Upper lobe of right lung (tissue), 1 donor: Measurements from ENCODE around the gene TRMT1. TPM values are rescaled to one million over a fixed set of nuclear protein-coding genes. Genes with fewer than 3 reads are reported as not detected.
A peak's percentile ranks its signal among the peaks of the same experiment; 100 is the strongest.
"Not testable (repeated sequence)": the region's sequence is repeated elsewhere in the genome, so short reads cannot be mapped to it uniquely, and the experiment has no call there.

Experiments used
- ATAC-seq: fragments of 200-7000 bp; cut with Tn5 transposase; one replicate; pipeline ENCODE4 v1.9.1; 2020; ENCODE audit warnings: mild to moderate bottlenecking, moderate library complexity
- DNase-seq: peaks from one replicate; pipeline ENCODE4 v3.0.0-alpha.2; 2020
- H3K27ac ChIP-seq: fragments of 200-600 bp; one replicate; pipeline ENCODE4 v1.8.0; 2022
- H3K27me3 ChIP-seq: fragments of 200-600 bp; one replicate; pipeline ENCODE4 v1.8.0; 2022; ENCODE audit warnings: mild to moderate bottlenecking
- H3K36me3 ChIP-seq: fragments of 200-600 bp; one replicate; pipeline ENCODE4 v1.8.0; 2022
- H3K4me1 ChIP-seq: fragments of 200-600 bp; one replicate; pipeline ENCODE4 v1.8.0; 2022
- H3K4me3 ChIP-seq: fragments of 200-600 bp; one replicate; pipeline ENCODE4 v1.8.0; 2022; ENCODE audit warnings: mild to moderate bottlenecking
- H3K9me3 ChIP-seq: fragments of 200-600 bp; one replicate; pipeline ENCODE4 v1.8.0; 2022
- CTCF ChIP-seq: fragments of 200-600 bp; IDR thresholded peaks from one replicate; pipeline ENCODE4 v1.8.0; 2022; ENCODE audit warnings: antibody characterized with exemption
- intact Hi-C: fragments of 100-400 bp; cut with DNase I; formaldehyde crosslinking; loops from one replicate; pipeline ENCODE4 v1.11.0; 2022
- total RNA-seq: library from RNA; stranded (reverse); fragmentation: NEBNext Ultra II Directional; extraction: Animal tissue kit (Norgen Biotek cat#: 25700); gene quantifications from one replicate; pipeline ENCODE4 v1.2.1, GENCODE V29; 2021
- donor health status: DM: no; HTN: yes; CAD: no; lungs with severe emphysema.

The TRMT1 gene
- total RNA-seq, 1 donor from 2014 or later: 33.7 TPM

GRCh38 chr19:13150931-13151604, 34.5 kb upstream of the TRMT1 start:
- intact Hi-C loops: no loop called here
- no peaks in the 10 kb centered on the region for H3K27me3 ChIP-seq
- H3K9me3 ChIP-seq: no peaks in the 10 kb centered on the region
- peaks cover 21% of the 10 kb centered on the region for H3K4me1 ChIP-seq
- DNase-seq (no peak), ATAC-seq (no peak)
- no peak for TF ChIP-seq CTCF
- H3K27ac ChIP-seq: peak overlapping the region; percentile 99
- H3K4me3 ChIP-seq: peak overlapping the region; percentile 96
- no peaks in the 10 kb centered on the region for H3K36me3 ChIP-seq

DNA sequence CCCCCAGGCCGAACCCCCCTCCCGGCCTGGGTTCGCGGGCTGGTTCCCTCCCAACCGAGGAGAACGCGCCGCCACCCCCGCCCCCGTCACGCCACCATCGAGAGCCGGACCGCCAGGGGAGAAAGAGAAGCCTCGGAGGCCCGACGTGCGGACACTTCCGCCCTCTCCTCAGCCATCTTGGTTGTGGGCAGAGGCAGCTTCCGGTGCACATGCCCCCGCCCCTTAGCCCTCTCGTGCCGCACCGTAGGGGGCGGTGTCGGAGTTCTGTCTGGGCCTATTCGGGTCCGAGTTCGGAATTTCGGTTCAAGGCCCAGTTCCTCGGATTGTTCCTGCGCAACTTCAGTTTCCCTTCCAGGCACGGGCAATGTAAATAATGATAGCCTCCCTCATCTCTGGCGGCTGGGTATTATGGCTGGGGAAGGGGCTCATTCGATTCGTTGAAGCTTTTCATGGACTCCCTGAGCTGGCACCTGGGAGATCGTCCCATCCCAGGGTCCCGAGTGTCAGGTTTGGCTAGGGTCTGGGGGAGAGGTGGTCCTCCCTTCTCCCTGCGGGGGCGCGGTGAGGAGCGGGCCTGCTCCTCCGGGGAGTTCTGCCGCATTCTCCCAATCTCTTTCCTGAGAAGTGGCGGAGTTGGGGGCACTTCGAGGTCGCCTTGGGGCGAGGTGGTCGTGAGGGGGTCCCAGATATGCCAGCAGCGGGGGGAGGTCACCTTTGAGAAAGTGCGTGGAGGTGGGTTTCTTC, 33.8 kb upstream of the TRMT1 start, which contains the start of the genes IER2 and STX10:
IER2 (plus strand) TSS at position 225 of the 744 bp plus-strand sequence. CDS start 2,776 bp downstream, outside the sequence.
STX10 (minus strand) TSS at position 189 of the 744 bp plus-strand sequence. CDS start 202 bp downstream, outside the sequence.
- H3K36me3 ChIP-seq: peaks cover 1% of the 10 kb centered on the region
- peak within 1 kb of the TSS; percentile 99 for H3K27ac ChIP-seq
- no peaks in the 10 kb centered on the region for H3K9me3 ChIP-seq
- peak; percentile 47 for TF ChIP-seq CTCF
- H3K4me3 ChIP-seq: peak within 1 kb of the TSS; percentile 96
- H3K4me1 ChIP-seq: peaks cover 14% of the 10 kb centered on the region
- DNase-seq (peak; percentile 98), ATAC-seq (peak; percentile 77)
- intact Hi-C loops: no loop called here
- H3K27me3 ChIP-seq: no peaks in the 10 kb centered on the region

DNA sequence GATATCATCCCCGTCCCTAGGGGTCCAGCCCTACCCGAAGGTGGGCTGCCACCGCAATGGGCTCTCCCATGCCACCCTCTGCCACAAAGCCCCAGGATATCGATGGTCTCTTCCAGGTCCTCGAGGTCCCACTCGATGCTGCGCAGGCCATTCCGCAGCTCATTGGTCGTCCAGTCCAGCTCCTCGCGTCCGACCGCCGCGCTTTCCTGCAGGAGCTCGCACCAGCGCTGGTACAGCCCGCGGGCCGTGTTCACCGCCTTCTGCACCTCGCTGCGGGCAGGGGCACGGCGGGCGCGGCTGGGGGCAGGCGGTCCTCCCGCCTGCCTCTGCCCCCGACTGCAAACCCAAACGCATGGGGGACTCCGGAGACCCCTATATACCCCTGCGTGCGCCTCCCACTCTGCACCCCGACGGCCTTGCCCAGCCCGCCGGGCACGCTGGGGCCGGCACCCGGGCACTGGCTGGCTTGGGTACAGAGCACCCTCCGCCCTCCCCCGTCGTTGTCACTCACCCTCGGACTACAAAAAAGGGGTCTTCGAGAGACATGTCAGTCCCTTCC, 33.2 kb upstream of the TRMT1 start:
- Histone ChIP-seq H3K27me3 (no peaks in the 10 kb centered on the region), H3K27ac (peak overlapping the region; percentile 99), H3K4me3 (peak overlapping the region; percentile 96), H3K4me1 (peaks cover 9% of the 10 kb centered on the region), H3K9me3 (no peaks in the 10 kb centered on the region), H3K36me3 (peaks cover 8% of the 10 kb centered on the region)
- no peak for TF ChIP-seq CTCF
- intact Hi-C loops: no loop called here
- ATAC-seq (peak; percentile 2), DNase-seq (peak; percentile 89)

DNA sequence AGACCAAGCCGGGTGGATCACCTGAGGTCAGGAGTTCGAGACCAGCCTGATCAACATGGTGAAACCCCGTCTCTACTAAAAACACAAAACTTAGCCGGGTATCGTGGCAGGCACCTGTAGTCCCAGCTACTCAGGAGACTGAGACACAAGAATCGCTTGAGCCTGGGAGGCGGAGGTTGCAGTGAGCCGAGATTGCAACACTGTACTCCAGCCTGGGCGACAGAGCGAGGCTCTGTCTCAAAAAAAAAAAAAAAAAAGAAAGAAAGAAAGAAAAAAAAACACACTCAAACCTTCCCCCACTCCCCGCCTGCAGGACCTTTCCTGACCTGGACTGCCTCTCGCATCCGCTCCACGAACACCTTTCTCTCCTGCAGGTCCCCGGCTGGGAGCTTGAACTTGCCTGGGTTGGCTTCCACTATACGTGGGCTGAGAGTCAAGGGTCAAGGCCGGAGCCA, 32.7 kb upstream of the TRMT1 start:
- H3K9me3 ChIP-seq, H3K4me1 ChIP-seq, DNase-seq, ATAC-seq, H3K27me3 ChIP-seq, intact Hi-C loops: not testable (repeated sequence)
- Histone ChIP-seq H3K27ac (peak overlapping the region; percentile 99), H3K4me3 (peak overlapping the region; percentile 96), H3K36me3 (peaks cover 13% of the 10 kb centered on the region)

DNA sequence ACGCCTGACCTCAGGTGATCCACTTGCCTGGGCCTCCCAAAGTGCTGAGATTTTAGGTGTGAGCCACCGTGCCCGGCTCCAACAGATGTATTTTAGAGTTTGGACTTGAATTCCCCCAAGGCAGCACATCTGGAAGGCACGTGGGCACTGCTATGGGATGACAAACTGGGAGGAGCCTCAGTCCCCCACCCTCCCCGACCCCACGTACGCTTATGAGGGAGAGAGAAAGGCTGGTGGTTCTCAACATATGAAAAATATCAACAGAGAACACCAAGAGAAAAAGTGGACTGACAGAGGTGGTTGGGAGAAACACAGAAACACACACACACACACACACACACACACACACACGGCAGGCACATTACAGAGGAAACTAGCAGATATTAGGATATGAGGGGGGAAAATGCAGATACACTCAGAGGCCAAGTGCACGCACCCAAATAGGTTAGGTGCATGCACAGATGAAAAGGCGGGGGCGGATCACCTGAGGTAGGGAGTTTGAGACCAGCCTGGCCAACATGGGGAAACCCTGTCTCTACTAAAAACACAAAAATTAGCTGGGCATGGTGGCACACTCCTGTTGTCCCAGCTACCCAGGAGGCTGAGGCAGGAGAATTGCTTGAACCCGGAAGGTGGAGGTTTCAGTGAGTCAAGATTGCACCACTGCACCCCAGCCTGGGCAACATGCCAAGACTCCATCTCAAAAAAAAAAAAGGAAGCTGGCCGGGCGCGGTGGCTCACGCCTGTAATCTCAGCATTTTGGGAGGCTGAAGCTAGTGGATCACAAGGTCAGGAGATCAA, 30.4 kb upstream of the TRMT1 start:
- Histone ChIP-seq H3K4me1 (peaks cover 9% of the 10 kb centered on the region), H3K27ac (no peak overlapping the region)

More for the DNA sequence above, 30.4 kb upstream of the TRMT1 start:
- Histone ChIP-seq H3K9me3 (no peaks in the 10 kb centered on the region), H3K27me3 (no peaks in the 10 kb centered on the region), H3K4me3 (no peak overlapping the region), H3K36me3 (peaks cover 18% of the 10 kb centered on the region)
- no peak for TF ChIP-seq CTCF
- no peak for DNase-seq
- ATAC-seq: no peak
- intact Hi-C loops: no loop called here
